Karpas-422 (cell line): Measurements from ENCODE around the gene ANKRD44. TPM values are rescaled to one million over a fixed set of nuclear protein-coding genes. Genes with fewer than 3 reads are reported as not detected.
"Not testable (repeated sequence)": the region's sequence is repeated elsewhere in the genome, so short reads cannot be mapped to it uniquely, and the experiment has no call there.

Experiments used
- DNase-seq: peaks from one replicate; pipeline ENCODE4 v3.0.0-alpha.2; 2015
- H2AFZ ChIP-seq: fragments of 200-600 bp; sonication (generic); 2 replicates; pipeline ENCODE4 v1.6.1; 2014; ENCODE audit warnings: antibody characterized with exemption, low read length, mixed read lengths
- H3K27ac ChIP-seq: fragments of 200-600 bp; sonication (generic); 2 replicates; pipeline ENCODE4 v1.5.1; 2014; ENCODE audit warnings: mild to moderate bottlenecking, low read length, moderate library complexity
- H3K27me3 ChIP-seq: fragments of 200-600 bp; sonication (generic); 2 replicates; pipeline ENCODE4 v1.6.1; 2014; ENCODE audit warnings: low read length, mixed read lengths
- H3K36me3 ChIP-seq: fragments of 200-600 bp; sonication (generic); 2 replicates; pipeline ENCODE4 v1.6.1; 2014; ENCODE audit warnings: low read length, mixed read lengths; ENCODE audit not compliant: insufficient read depth
- H3K4me1 ChIP-seq: fragments of 200-600 bp; sonication (generic); 2 replicates; pipeline ENCODE4 v1.6.1; 2014; ENCODE audit warnings: mild to moderate bottlenecking, low read length, mixed read lengths
- H3K4me2 ChIP-seq: fragments of 200-600 bp; sonication (generic); 2 replicates; pipeline ENCODE4 v1.6.1; 2014; ENCODE audit warnings: low read length, low read depth, mild to moderate bottlenecking; ENCODE audit not compliant: poor library complexity, severe bottlenecking
- H3K4me3 ChIP-seq: fragments of 200-600 bp; sonication (generic); 2 replicates; pipeline ENCODE4 v1.5.1; 2014; ENCODE audit warnings: mild to moderate bottlenecking, antibody characterized with exemption, low read length, mixed read lengths
- H3K79me2 ChIP-seq: fragments of 200-600 bp; sonication (generic); 2 replicates; pipeline ENCODE4 v1.6.1; 2014; ENCODE audit warnings: mild to moderate bottlenecking, low read length, mixed read lengths
- H3K9ac ChIP-seq: fragments of 200-600 bp; sonication (generic); 2 replicates; pipeline ENCODE4 v1.6.0; 2014; ENCODE audit warnings: low read length
- H3K9me2 ChIP-seq: fragments of 200-600 bp; sonication (generic), shearing (Covaris generic); replicated peaks from 2 replicates; pipeline ENCODE4 v1.6.0; 2014; ENCODE audit warnings: mild to moderate bottlenecking, low read length, moderate library complexity; ENCODE audit not compliant: insufficient read depth
- H3K9me3 ChIP-seq: fragments of 300-700, 200-600 bp; sonication (generic); 2 replicates; pipeline ENCODE4 v1.6.1; 2014; ENCODE audit warnings: low read length, mixed read lengths
- H4K20me1 ChIP-seq: fragments of 200-600 bp; sonication (generic); 2 replicates; pipeline ENCODE4 v1.6.1; 2014; ENCODE audit warnings: mild to moderate bottlenecking, antibody characterized with exemption, low read length, low read depth; ENCODE audit not compliant: insufficient read depth
- total RNA-seq: library from RNA; depleted of rRNA; stranded (reverse); fragments of >200 nt; shearing (Covaris generic); gene quantifications from 2 replicates; pipeline ENCODE4 v1.2.3, GENCODE V29; 2014; ENCODE audit warnings: low replicate concordance

The ANKRD44 gene
- total RNA-seq, 1 experiment from 2014 or later = 120 TPM

DNA sequence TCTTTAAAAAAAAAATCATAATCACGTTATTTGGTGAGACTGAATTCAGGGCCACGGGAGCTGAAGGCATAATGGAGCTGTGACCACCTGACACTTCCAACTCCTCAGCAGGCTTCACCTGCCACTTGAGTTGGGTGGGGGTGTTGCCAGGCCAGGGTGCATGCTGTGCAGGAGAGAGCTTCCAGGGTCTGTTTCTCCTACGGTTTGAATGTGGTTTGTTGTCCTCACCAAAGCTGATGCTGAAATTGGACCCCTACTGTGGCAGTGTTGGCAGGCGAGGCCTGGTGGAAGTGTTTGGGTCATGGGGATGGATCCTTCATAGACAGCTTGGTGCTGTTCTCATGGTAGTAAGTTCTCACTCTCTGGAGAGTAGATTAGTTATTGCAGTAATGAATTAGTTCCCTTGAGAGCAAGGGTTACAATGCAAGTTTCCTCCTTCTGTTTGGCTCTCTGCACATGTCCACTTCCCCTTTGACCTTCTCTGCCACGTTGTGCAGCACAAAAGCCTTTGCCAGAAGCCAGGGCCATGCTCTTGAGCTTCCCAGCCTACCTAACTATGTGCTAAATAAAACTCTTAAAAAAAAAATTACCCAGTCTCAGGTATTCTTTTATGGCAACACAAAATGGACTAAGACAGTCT, 38.3 kb upstream of the ANKRD44 start:
- H3K4me2 ChIP-seq = no peak overlapping the region
- H3K4me1 ChIP-seq = peaks cover 18% of the 10 kb centered on the region
- H3K9ac ChIP-seq = no peak overlapping the region
- H3K4me3 ChIP-seq = no peak overlapping the region
- no peaks in the 10 kb centered on the region for H4K20me1 ChIP-seq
- no peaks in the 10 kb centered on the region for H3K9me2 ChIP-seq
- no peaks in the 10 kb centered on the region for H3K9me3 ChIP-seq
- no peak overlapping the region for H2AFZ ChIP-seq
- peaks cover 67% of the 10 kb centered on the region for H3K36me3 ChIP-seq
- H3K79me2 ChIP-seq = peaks cover 48% of the 10 kb centered on the region
- H3K27ac ChIP-seq = no peak overlapping the region
- H3K27me3 ChIP-seq = no peaks in the 10 kb centered on the region
- no peak for DNase-seq

GRCh38 chr2:197345846-197346370, 35.3 kb upstream of the ANKRD44 start:
- Histone ChIP-seq H3K4me1 (no peaks in the 10 kb centered on the region), H3K79me2 (peaks cover 20% of the 10 kb centered on the region), H3K4me3 (no peak overlapping the region), H3K9me3 (no peaks in the 10 kb centered on the region), H4K20me1 (no peaks in the 10 kb centered on the region), H3K4me2 (no peak overlapping the region), H3K9ac (no peak overlapping the region), H2AFZ (no peak overlapping the region), H3K27ac (no peak overlapping the region), H3K9me2 (no peaks in the 10 kb centered on the region), H3K27me3 (no peaks in the 10 kb centered on the region), H3K36me3 (peaks cover 56% of the 10 kb centered on the region)
- peak; percentile 31 for DNase-seq

GRCh38 chr2:197343968-197344367, 33.4 kb upstream of the ANKRD44 start:
- H4K20me1 ChIP-seq, H3K9me2 ChIP-seq, H3K4me3 ChIP-seq, DNase-seq, H3K4me1 ChIP-seq, H3K4me2 ChIP-seq, H3K9ac ChIP-seq, H2AFZ ChIP-seq, H3K9me3 ChIP-seq, H3K27ac ChIP-seq, H3K27me3 ChIP-seq, H3K79me2 ChIP-seq: not testable (repeated sequence)
- H3K36me3 ChIP-seq = peaks cover 45% of the 10 kb centered on the region; the same call in 1 of the 2 replicates

DNA sequence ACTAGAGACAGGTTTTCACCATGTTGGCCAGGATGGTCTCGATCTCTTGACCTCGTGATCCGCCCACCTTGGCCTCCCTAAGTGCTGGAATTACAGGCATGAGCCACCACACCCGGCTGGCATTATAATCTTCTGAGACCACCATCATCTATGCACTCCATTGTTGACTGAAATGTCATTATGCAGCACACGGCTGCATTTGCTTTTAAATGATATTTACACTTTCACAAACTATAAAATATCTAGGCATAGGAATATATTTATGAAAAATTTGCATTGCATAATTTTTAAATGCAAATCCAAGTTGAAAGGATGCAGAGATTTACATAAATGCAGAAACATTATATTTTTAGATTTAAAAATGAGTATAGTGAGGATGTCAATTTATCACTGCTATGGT, 30.0 kb upstream of the ANKRD44 start:
- Histone ChIP-seq H2AFZ (no peak overlapping the region), H3K9me3 (no peaks in the 10 kb centered on the region), H3K4me1 (no peaks in the 10 kb centered on the region), H3K27me3 (no peaks in the 10 kb centered on the region), H3K4me3 (no peak overlapping the region), H3K9ac (no peak overlapping the region), H3K79me2 (no peaks in the 10 kb centered on the region), H3K4me2 (no peak overlapping the region), H3K9me2 (no peaks in the 10 kb centered on the region), H4K20me1 (no peaks in the 10 kb centered on the region), H3K27ac (no peak overlapping the region), H3K36me3 (peaks cover 27% of the 10 kb centered on the region; the same call in 1 of the 2 replicates)
- DNase-seq = no peak

DNA sequence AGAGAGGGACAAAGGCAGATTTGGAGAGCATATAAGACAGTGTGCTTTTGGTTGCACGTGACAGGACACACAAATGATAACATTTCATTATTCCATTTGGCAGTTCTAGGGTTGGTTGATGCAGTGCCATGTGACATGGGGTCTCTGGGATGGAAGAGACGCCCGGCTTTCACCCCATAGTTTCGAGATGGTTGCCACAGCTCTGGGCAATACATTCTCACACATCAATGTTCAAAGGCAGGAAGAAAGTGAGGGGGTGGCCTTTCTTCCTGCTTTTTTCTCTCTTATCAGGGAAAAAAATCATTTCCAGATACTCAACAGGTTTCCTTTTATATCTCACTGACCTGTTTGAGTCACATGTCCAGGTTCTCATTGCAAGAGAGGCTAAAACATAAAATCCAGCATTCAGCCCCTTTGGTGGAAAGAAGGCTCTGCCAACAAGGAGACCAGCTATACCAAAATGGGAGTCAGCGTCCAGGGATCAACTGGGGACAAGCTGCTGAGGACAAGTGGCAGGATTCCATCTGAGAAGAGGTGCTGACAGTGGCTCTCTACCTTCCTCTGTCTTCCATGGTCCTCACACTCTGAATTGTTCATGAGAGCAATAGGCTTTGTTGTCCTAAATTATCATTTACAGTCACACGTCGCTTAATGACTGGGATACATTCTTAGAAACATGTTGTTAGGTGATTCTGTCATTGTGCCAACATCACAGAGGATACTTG, 29.1 kb upstream of the ANKRD44 start:
- Histone ChIP-seq H3K9ac (no peak overlapping the region), H3K36me3 (peaks cover 19% of the 10 kb centered on the region; the same call in 1 of the 2 replicates), H3K27me3 (no peaks in the 10 kb centered on the region), H3K4me1 (no peaks in the 10 kb centered on the region), H4K20me1 (no peaks in the 10 kb centered on the region), H3K9me3 (no peaks in the 10 kb centered on the region), H2AFZ (no peak overlapping the region), H3K27ac (no peak overlapping the region), H3K4me3 (no peak overlapping the region), H3K9me2 (no peaks in the 10 kb centered on the region), H3K4me2 (no peak overlapping the region), H3K79me2 (no peaks in the 10 kb centered on the region)
- no peak for DNase-seq

GRCh38 chr2:197339016-197339415, 28.4 kb upstream of the ANKRD44 start:
- H3K36me3 ChIP-seq = peaks cover 19% of the 10 kb centered on the region; the same call in 1 of the 2 replicates
- DNase-seq = no peak
- H3K4me2 ChIP-seq = no peak overlapping the region
- H4K20me1 ChIP-seq = no peaks in the 10 kb centered on the region
- H3K9me2 ChIP-seq = no peaks in the 10 kb centered on the region
- no peaks in the 10 kb centered on the region for H3K9me3 ChIP-seq
- H3K4me1 ChIP-seq = no peaks in the 10 kb centered on the region
- no peak overlapping the region for H3K27ac ChIP-seq
- H3K4me3 ChIP-seq = no peak overlapping the region
- no peaks in the 10 kb centered on the region for H3K79me2 ChIP-seq
- no peaks in the 10 kb centered on the region for H3K27me3 ChIP-seq
- H3K9ac ChIP-seq = no peak overlapping the region
- no peak overlapping the region for H2AFZ ChIP-seq

DNA sequence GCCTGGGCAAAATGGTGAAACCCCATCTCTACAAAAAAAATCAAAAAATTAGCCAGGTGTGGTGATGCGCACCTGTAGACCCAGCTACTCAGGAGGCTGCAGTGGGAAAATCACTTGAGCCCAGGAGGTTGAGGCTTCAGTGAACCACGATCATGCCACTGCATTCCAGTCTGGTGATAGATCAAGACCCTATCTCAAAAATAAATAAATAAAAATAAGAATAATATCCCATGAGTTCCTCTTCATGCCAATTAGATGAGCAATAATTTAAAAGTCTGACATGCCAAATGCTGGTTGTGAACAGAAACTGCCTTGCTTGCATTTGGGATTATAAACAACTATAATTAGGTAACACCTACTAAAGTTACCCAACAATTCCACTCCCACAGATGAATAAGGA, 22.1 kb upstream of the ANKRD44 start:
- Histone ChIP-seq H3K4me1 (peaks cover 13% of the 10 kb centered on the region), H2AFZ (no peak overlapping the region), H3K36me3 (peaks cover 35% of the 10 kb centered on the region), H3K9me3 (no peaks in the 10 kb centered on the region), H3K27me3 (no peaks in the 10 kb centered on the region), H3K79me2 (peaks cover 16% of the 10 kb centered on the region), H3K9ac (no peak overlapping the region), H3K9me2 (no peaks in the 10 kb centered on the region), H3K4me3 (no peak overlapping the region), H4K20me1 (no peaks in the 10 kb centered on the region), H3K27ac (no peak overlapping the region), H3K4me2 (no peak overlapping the region)
- no peak for DNase-seq

GRCh38 chr2:197328461-197328860, 17.9 kb upstream of the ANKRD44 start:
- H2AFZ ChIP-seq = no peak overlapping the region
- H3K9me2 ChIP-seq = no peaks in the 10 kb centered on the region
- no peak overlapping the region for H3K4me3 ChIP-seq
- peaks cover 38% of the 10 kb centered on the region for H3K4me1 ChIP-seq
- H3K79me2 ChIP-seq = peaks cover 40% of the 10 kb centered on the region
- H3K27ac ChIP-seq = peak overlapping the region; percentile 25; the same call in 1 of the 2 replicates
- H3K9ac ChIP-seq = no peak overlapping the region
- no peaks in the 10 kb centered on the region for H3K9me3 ChIP-seq
- peaks cover 28% of the 10 kb centered on the region for H3K36me3 ChIP-seq
- DNase-seq = no peak
- no peak overlapping the region for H3K4me2 ChIP-seq
- no peaks in the 10 kb centered on the region for H4K20me1 ChIP-seq
- H3K27me3 ChIP-seq = no peaks in the 10 kb centered on the region
